B cell (primary cell): ENCODE measurements around the gene HOXB8. TPM values are rescaled to one million over a fixed set of nuclear protein-coding genes. Genes with fewer than 3 reads are reported as not detected.

Experiments used
- ATAC-seq: fragments of 200-7000 bp; cut with Tn5 transposase; one replicate; pipeline ENCODE4 v1.10.0; 2021; ENCODE audit warnings: low read depth, mild to moderate bottlenecking, moderate number of reproducible peaks, moderate library complexity
- CTCF ChIA-PET: fragments of 350-600 bp; sonication (Branson Sonifier 250); formaldehyde crosslinking; loops from one replicate; lab custom pipeline; 2021; ENCODE audit warnings: antibody characterized with exemption, inconsistent platforms; lab: Charles Lee
- POLR2A ChIA-PET: fragments of 350-600 bp; sonication (Branson Sonifier 250); formaldehyde crosslinking; loops from one replicate; lab custom pipeline; 2021; ENCODE audit warnings: antibody characterized with exemption; lab: Charles Lee
- DNase-seq: peaks from one replicate; pipeline ENCODE4 v3.0.0; 2013
- H2AFZ ChIP-seq: 2 replicates; pipeline ENCODE4 v1.6.1; 2012; ENCODE audit warnings: mild to moderate bottlenecking, low read depth, low read length; ENCODE audit not compliant: insufficient read depth, poor library complexity, severe bottlenecking
- H3K27ac ChIP-seq, 2 donors: 1 replicate in 1 of 2; 2 replicates in 1 of 2; pipeline ENCODE4 v1.5.1; 2012 to 2013; ENCODE audit warnings: low read length in 2 of 2, mild to moderate bottlenecking in 2 of 2, moderate library complexity in 1 of 2
- H3K27me3 ChIP-seq, 4 experiments: fragments of 200-600 bp in 1 of 4; sonication (generic) in 1 of 4; replicated peaks in 1 of 4; 1 replicate in 2 of 4; 2 replicates in 2 of 4; pipeline versions ENCODE4 v1.6.1 to v1.7.0; 2013 to 2016; ENCODE audit warnings: low read length in 3 of 4, mild to moderate bottlenecking in 2 of 4, mixed read lengths in 1 of 4, moderate library complexity in 1 of 4; ENCODE audit not compliant: insufficient read depth in 4 of 4, control insufficient read depth in 3 of 4; ENCODE audit errors: control extremely low read depth in 1 of 4
- H3K36me3 ChIP-seq, 2 experiments: replicated peaks in 1 of 2; 1 replicate in 1 of 2; 2 replicates in 1 of 2; pipeline versions ENCODE4 v1.6.1 to v1.7.1; 2013; ENCODE audit warnings: low read length in 1 of 2; ENCODE audit not compliant: insufficient read depth in 2 of 2, control insufficient read depth in 1 of 2; ENCODE audit errors: control extremely low read depth in 1 of 2, extremely low read depth in 1 of 2
- H3K4me1 ChIP-seq, 2 donors: fragments of 200-600 bp in 1 of 2; sonication (generic) in 1 of 2; 1 replicate in 1 of 2; 2 replicates in 1 of 2; pipeline versions ENCODE4 v1.5.1 to v1.6.1; 2013 to 2017; ENCODE audit warnings: low read length in 2 of 2; ENCODE audit not compliant: control insufficient read depth in 2 of 2, insufficient read depth in 2 of 2
- H3K4me2 ChIP-seq: replicated peaks from 2 replicates; pipeline ENCODE3; 2012; ENCODE audit warnings: mild to moderate bottlenecking, low read depth, low read length; ENCODE audit not compliant: poor library complexity, severe bottlenecking
- H3K4me3 ChIP-seq, 5 experiments: fragments of 200-600 bp in 1 of 5; sonication (generic) in 1 of 5; 1 replicate in 3 of 5; 2 replicates in 2 of 5; pipeline versions ENCODE4 v1.5.1 to v1.7.0; 2011 to 2016; ENCODE audit warnings: low read length in 4 of 5, mild to moderate bottlenecking in 4 of 5, low read depth in 2 of 5, control low read depth in 1 of 5, moderate library complexity in 1 of 5; ENCODE audit not compliant: insufficient read depth in 1 of 5; ENCODE audit errors: control extremely low read depth in 1 of 5, extremely low read depth in 1 of 5
- H3K79me2 ChIP-seq: fragments of 200-600 bp; sonication (generic); one replicate; pipeline ENCODE4 v1.6.0; 2016; ENCODE audit warnings: low read length; ENCODE audit not compliant: control insufficient read depth, insufficient read depth
- H3K9ac ChIP-seq: fragments of 200-600 bp; sonication (generic); 2 replicates; pipeline ENCODE4 v1.6.1; 2017; ENCODE audit warnings: mild to moderate bottlenecking, low read length, moderate library complexity
- H3K9me3 ChIP-seq, 3 donors: one replicate each; pipeline versions ENCODE4 v1.6.1 to v1.7.1; 2013; ENCODE audit warnings: low read length in 2 of 3; ENCODE audit not compliant: control insufficient read depth in 2 of 3, insufficient read depth in 1 of 3; ENCODE audit errors: control extremely low read depth in 1 of 3
- H4K20me1 ChIP-seq: 2 replicates; pipeline ENCODE4 v1.6.0; 2012; ENCODE audit warnings: mild to moderate bottlenecking, low read length; ENCODE audit not compliant: insufficient read depth, control insufficient read depth, poor library complexity, severe bottlenecking
- H3K27ac Mint-ChIP-seq: one replicate; pipeline ENCODE4 v1.8.0; 2021; ENCODE audit warnings: mixed read lengths
- H3K27me3 Mint-ChIP-seq: one replicate; pipeline ENCODE4 v1.8.0; 2021; ENCODE audit warnings: mixed read lengths
- H3K4me1 Mint-ChIP-seq: one replicate; pipeline ENCODE4 v1.8.0; 2021; ENCODE audit warnings: mixed read lengths
- H3K4me3 Mint-ChIP-seq: one replicate; pipeline ENCODE4 v1.8.0; 2021; ENCODE audit warnings: mixed read lengths
- H3K9me3 Mint-ChIP-seq: one replicate; pipeline ENCODE4 v1.8.0; 2022; ENCODE audit warnings: mixed read lengths; ENCODE audit not compliant: insufficient read depth
- CTCF ChIP-seq: fragments of 200-600 bp; IDR thresholded peaks from one replicate; pipeline ENCODE4 v1.8.0; 2022; ENCODE audit warnings: antibody characterized with exemption, mild to moderate bottlenecking
- EZH2 ChIP-seq: IDR thresholded peaks from 2 replicates; pipeline ENCODE4 v1.6.1; 2012; ENCODE audit warnings: borderline replicate concordance, low read depth, mild to moderate bottlenecking, moderate library complexity, low read length; ENCODE audit not compliant: insufficient read depth, poor library complexity, severe bottlenecking
- WGBS: methylation state at CpG from one replicate; pipeline ENCODE4 v1.1.5; 2013; ENCODE audit warnings: missing lambda C conversion rate; ENCODE audit not compliant: insufficient coverage; 5-methylcytosine and 5-hydroxymethylcytosine counted together
- intact Hi-C: fragments of 100-400 bp; cut with micrococcal nuclease; formaldehyde crosslinking; loops from one replicate; pipeline ENCODE4 v1.10.0; 2022
- polyA plus RNA-seq: library from polyadenylated mRNA; depleted of rRNA; stranded (reverse); fragments of >200 nt; gene quantifications from 2 replicates; pipeline ENCODE4 v1.2.3, GENCODE V29; 2012
- total RNA-seq, 2 donors: library from RNA; stranded (reverse); fragments of 120-200 nt in 1 of 2; gene quantifications; 1 replicate in 1 of 2; 2 replicates in 1 of 2; pipeline versions ENCODE4 v1.2.3 to v1.2.4, GENCODE V29; 2013 to 2022

The HOXB8 gene
- total and polyA plus RNA-seq, 2 donors (not counting 1 experiment from before 2014, with no cell fraction given): not detected

GRCh38 chr17:48642059-48642842, 27.2 kb upstream of the HOXB8 start:
- no peaks in the 10 kb centered on the region for H3K9me3 Mint-ChIP-seq
- H3K79me2 ChIP-seq: no peaks in the 10 kb centered on the region
- H2AFZ ChIP-seq: no peak overlapping the region
- intact Hi-C loops: no loop called here
- H3K36me3 ChIP-seq: no peaks in the 10 kb centered on the region
- ATAC-seq: no peak
- ChIA-PET CTCF (no interaction called here), POLR2A (no interaction called here)
- no peak overlapping the region for H3K27ac Mint-ChIP-seq
- peak; percentile 23 for DNase-seq
- H4K20me1 ChIP-seq: no peaks in the 10 kb centered on the region
- H3K27me3 ChIP-seq: peaks cover 0 to 83% (median 44%) of the 10 kb centered on the region in 4 experiments
- H3K4me3 ChIP-seq: no peak overlapping the region
- peaks cover 0 to 24% (median 0%) of the 10 kb centered on the region in 3 donors for H3K9me3 ChIP-seq
- H3K4me2 ChIP-seq: peak overlapping the region; percentile 34
- peaks cover 71% of the 10 kb centered on the region for H3K27me3 Mint-ChIP-seq
- H3K4me1 ChIP-seq: peaks cover 27 to 30% of the 10 kb centered on the region in 2 donors
- no peak overlapping the region for H3K4me3 Mint-ChIP-seq
- no peak overlapping the region for H3K9ac ChIP-seq
- H3K4me1 Mint-ChIP-seq: peaks cover 29% of the 10 kb centered on the region
- no peak for TF ChIP-seq EZH2
- no peak for TF ChIP-seq CTCF
- H3K27ac ChIP-seq: no peak overlapping the region
- 16% methylated on average over 58 of the region's 58 CpGs for WGBS

- peaks cover 23 to 31% of the 10 kb centered on the region in 2 donors for H3K4me1 ChIP-seq
- no peaks in the 10 kb centered on the region for H3K36me3 ChIP-seq
- Mint-ChIP-seq H3K4me3 (peak overlapping the region; percentile 52), H3K27ac (no peak overlapping the region), H3K27me3 (peaks cover 74% of the 10 kb centered on the region), H3K4me1 (peaks cover 28% of the 10 kb centered on the region), H3K9me3 (no peaks in the 10 kb centered on the region)
- no peak overlapping the region for H3K4me3 ChIP-seq
- ChIA-PET POLR2A (no interaction called here), CTCF (interaction anchor here (1.9 kb wide), 1 partner anchor 22 kb away, joined by 5 read pairs; no protein-coding TSS in a partner anchor)
- TF ChIP-seq EZH2 (no peak), CTCF (no peak)
- intact Hi-C loops: no loop called here
- H3K79me2 ChIP-seq: no peaks in the 10 kb centered on the region
- no peaks in the 10 kb centered on the region for H4K20me1 ChIP-seq
- peaks cover 0 to 85% (median 49%) of the 10 kb centered on the region in 4 experiments for H3K27me3 ChIP-seq
- DNase-seq (peak; percentile 27), ATAC-seq (no peak)
- no peak overlapping the region for H2AFZ ChIP-seq
- peaks cover 0 to 24% (median 0%) of the 10 kb centered on the region in 3 donors for H3K9me3 ChIP-seq
- no peak overlapping the region for H3K9ac ChIP-seq
- WGBS: 19% methylated on average over 21 of the region's 29 CpGs
- H3K27ac ChIP-seq: no peak overlapping the region
- H3K4me2 ChIP-seq: peak overlapping the region; percentile 34
Observed at GRCh38 chr17:48641541-48642058, 26.5 kb upstream of the HOXB8 start.
